GM12873 (cell line): Measurements from ENCODE around the gene WIZ.

Source experiments
- TF ChIP-seq, protein P1 (sequence below): IDR thresholded peaks from 2 replicates; pipeline ENCODE4 v1.5.1; 2012; ENCODE audit warnings: low read depth, mild to moderate bottlenecking, moderate library complexity, low read length, control low read depth; ENCODE audit not compliant: insufficient read depth; ENCODE audit errors: missing control alignments

The WIZ gene

DNA sequence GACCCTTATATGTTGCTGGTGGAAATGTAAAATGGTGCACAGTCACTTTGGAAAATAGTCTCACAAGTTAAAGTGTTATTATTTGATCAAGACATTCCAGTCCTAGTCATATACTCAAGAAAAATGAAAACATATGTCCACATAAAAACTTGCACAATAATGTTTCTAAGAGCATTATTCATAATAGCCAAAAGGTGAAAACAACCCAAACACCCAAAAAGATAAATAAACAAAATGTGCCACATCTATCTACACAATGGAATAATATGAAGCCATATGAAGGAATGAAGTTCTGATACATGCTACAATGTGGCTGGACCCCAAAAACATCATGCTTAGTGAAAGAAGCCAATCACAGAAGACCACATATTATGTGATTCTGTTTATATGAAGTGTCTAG lies 55.8 kb downstream of the WIZ start:
- TF ChIP-seq, protein P1, sequence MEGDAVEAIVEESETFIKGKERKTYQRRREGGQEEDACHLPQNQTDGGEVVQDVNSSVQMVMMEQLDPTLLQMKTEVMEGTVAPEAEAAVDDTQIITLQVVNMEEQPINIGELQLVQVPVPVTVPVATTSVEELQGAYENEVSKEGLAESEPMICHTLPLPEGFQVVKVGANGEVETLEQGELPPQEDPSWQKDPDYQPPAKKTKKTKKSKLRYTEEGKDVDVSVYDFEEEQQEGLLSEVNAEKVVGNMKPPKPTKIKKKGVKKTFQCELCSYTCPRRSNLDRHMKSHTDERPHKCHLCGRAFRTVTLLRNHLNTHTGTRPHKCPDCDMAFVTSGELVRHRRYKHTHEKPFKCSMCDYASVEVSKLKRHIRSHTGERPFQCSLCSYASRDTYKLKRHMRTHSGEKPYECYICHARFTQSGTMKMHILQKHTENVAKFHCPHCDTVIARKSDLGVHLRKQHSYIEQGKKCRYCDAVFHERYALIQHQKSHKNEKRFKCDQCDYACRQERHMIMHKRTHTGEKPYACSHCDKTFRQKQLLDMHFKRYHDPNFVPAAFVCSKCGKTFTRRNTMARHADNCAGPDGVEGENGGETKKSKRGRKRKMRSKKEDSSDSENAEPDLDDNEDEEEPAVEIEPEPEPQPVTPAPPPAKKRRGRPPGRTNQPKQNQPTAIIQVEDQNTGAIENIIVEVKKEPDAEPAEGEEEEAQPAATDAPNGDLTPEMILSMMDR, result no peak

DNA sequence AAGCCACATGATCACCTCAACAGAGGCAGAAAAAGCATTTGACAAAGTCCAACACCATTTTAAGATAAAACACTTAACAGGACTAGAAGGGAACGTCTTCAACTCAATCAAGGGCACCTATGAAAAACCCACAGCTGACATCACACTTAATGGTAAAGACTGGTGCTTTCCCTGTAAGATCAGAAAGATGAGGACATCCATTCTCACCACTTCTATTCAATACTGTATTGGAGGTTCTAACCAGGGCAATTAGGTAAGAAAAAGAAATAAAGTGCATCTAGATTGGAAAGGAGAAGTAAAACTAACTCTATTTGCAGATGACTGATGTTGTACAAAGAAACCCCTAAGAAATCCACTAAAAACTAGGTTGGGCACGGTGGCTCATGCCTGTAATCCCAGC lies 58.9 kb downstream of the WIZ start:
- TF ChIP-seq, protein P1, result no peak

DNA sequence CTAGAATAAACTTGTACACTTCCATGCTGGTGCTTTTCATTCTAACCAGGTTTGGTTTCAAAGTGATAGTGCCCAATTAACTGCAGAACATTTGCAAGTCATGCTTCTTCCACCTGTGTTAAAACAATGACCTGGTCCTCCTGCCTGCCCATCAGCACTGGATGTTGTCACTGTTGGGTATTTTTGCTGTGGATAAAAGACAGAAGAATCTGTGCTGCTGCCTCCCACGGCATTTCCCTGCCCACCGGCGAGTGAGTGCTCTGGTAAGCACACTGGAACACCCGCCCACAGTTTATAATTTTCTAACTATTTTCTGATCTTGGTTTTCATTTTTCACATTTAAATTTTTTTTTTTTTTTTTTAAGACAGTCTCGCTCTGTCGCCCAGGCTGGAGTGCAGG lies 67.9 kb downstream of the WIZ start:
- TF ChIP-seq, protein P1, result no peak

DNA sequence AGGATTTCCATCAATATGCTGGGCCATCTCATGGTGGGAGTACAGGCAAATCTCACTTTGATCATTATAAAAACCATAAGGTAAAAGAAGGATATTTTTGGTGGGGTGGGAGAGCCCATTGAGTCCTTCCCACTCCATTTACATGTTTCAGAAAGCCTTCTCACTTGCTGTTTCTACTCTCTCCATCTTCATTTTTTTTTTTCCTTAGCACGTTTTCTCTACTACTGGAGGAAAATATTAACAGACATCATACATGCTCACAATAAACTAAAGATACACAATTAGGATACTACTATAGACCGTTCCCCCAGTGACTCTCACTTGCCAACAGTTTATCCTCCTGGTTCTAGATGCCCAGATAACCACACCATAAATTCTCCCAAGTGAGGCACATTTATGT lies 68.3 kb downstream of the WIZ start:
- TF ChIP-seq, protein P1, result no peak

DNA sequence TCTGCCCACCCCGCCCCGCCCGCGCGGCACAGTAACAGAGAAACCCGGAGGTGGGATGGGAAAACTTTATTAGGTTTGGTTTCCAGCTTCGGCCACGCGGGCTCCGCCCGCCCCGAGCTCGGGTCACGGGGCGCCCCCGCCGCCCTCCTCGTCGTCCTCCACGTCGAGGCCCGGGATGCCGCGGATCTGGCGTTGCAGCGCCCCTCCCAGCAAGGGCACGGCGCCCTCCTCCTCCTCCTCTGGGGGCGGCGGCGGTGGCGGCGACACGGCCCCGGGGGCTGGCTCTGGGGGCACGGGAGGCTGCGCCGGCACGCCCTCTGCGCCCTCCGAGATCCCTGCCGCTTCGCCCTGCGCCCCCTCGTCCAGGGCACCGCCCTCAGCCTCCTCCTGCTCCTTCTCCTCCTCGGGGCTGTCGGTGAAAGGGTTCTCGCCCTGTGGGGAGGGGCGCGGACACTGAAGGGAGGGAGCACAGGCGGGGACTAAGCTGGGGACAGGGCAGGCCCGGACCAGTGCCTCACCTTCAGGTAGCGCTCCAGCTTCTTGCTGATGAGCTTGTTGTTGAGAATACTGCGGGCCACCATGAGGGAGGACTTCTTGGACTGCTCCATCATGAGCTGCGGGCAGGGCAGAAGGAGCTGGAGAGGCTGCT lies 69.6 kb downstream of the WIZ start:
- TF ChIP-seq, protein P1, result no peak

DNA sequence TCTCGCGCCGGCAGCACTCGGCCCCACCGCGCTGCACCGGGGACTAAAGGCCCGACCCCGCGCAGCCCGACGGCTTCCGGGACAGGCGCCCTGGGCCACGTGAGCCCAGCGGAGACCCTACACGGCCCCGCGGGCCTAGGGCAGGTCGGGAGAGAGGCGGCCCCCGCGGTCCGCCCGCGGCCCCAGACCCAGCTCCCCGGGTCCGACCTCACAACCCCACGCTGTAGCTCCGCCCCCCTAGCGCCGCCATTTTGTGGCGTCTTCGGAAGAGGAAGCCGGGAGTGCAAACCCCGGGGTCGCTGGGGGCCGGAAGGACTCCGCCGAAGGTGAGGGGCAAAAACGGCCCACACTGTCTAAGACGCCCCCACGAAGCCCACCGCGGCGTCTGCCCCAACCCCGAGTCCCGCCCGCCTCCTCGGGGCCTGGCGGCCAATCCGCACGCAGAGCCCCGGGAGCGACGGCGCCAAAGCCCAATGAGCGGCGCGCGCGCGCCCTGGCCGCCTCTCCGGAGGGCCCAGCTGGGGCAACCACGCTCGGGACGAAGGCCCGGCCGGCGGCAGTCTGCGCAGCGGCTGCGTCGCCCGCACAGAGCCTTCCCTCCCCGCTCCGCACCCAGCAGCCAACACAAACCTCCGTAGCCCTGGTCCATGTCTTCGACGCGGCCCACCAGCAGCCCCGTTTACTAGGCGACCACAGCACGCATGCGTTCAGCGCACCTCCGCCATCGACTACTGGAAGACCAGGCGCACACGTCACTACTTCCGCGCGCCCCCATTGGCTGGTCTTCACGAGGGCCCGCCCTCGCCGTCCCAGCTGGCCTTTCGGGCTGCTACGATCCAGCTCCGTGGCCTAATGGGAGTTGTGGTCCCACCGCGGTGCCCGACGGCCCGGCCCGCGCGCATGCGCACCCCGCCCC lies 70.4 kb downstream of the WIZ start, which contains the start of gene AKAP8:
Gene AKAP8 (minus strand): TSS at position 705 of the 916 bp plus-strand sequence. CDS start 56 bp downstream, at position 649.
- TF ChIP-seq, protein P1, result no peak

DNA sequence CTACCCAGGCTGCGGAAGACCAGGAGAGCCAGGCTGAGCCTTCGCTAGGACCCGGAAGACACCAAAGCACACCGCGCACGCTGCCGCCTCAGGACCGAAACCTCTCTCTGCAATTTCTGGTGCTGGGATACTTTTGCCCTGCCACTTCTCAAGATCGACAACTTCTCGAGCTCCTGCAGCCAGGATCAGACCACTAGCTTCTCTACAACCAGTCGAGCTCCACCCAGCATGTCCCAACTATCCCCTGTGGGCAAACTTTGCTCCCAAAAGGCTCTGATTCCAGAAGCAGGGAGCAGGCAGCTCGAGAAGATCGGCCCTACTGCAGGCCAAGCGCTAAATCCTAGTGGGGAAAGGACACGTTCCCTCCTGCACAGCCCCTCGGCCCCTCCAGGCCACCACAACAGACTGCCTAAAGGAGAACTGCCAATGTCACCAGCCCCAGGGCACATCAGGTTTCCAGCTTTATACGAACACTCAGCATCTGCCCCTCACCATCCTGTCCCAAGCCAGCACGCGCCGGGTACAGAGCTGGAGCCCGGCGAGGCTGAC lies 71.1 kb downstream of the WIZ start:
- TF ChIP-seq, protein P1, result no peak
